H1 (cell line): Measurements from ENCODE around the gene TVP23A. TPM values are rescaled to one million over a fixed set of nuclear protein-coding genes. Genes with fewer than 3 reads are reported as not detected.

Experiments
- CTCF ChIA-PET: fragments of 300-600 bp; sonication (Branson Sonifier 250); formaldehyde crosslinking; loops from one replicate; lab custom pipeline; 2021; ENCODE audit not compliant: partially characterized antibody; lab: Charles Lee
- POLR2A ChIA-PET: fragments of 300-600 bp; sonication (Branson Sonifier 250); formaldehyde crosslinking; loops from one replicate; lab custom pipeline; 2021; ENCODE audit warnings: inconsistent platforms; ENCODE audit not compliant: partially characterized antibody; lab: Charles Lee
- DNase-seq, 2 experiments: peaks; one replicate each; pipeline versions ENCODE4 v3.0.0 to v3.0.0-alpha.2; 2010 to 2022; ENCODE audit warnings: low spot score in 2 of 2, low read depth in 1 of 2, mixed read lengths in 1 of 2
- FAIRE-seq: peaks from 2 replicates; lab custom pipeline; 2011; peaks lifted over from hg19 to GRCh38; lab: Jason Lieb, UNC
- H2AFZ ChIP-seq: 2 replicates; pipeline ENCODE4 v1.8.1; 2012; ENCODE audit warnings: low read length, inconsistent platforms
- H2AK5ac ChIP-seq: 2 replicates; pipeline ENCODE4 v1.6.1; 2013; ENCODE audit warnings: low read depth, low read length
- H2BK120ac ChIP-seq: replicated peaks from 2 replicates; pipeline ENCODE3; 2013; ENCODE audit warnings: low read depth, low read length, inconsistent platforms
- H2BK12ac ChIP-seq: 2 replicates; pipeline ENCODE4 v1.6.1; 2013; ENCODE audit warnings: low read depth, low read length
- H2BK15ac ChIP-seq: 2 replicates; pipeline ENCODE4 v1.6.1; 2013; ENCODE audit warnings: low read length
- H2BK20ac ChIP-seq: 2 replicates; pipeline ENCODE4 v1.6.1; 2013; ENCODE audit warnings: low read length
- H2BK5ac ChIP-seq: 2 replicates; pipeline ENCODE4 v1.6.1; 2013; ENCODE audit warnings: low read depth, low read length
- H3K14ac ChIP-seq: 2 replicates; pipeline ENCODE4 v1.6.1; 2013; ENCODE audit warnings: inconsistent platforms; ENCODE audit not compliant: insufficient read length
- H3K18ac ChIP-seq: 2 replicates; pipeline ENCODE4 v1.6.1; 2013; ENCODE audit warnings: low read length; ENCODE audit errors: extremely low read depth
- H3K23ac ChIP-seq: 2 replicates; pipeline ENCODE4 v1.6.1; 2013; ENCODE audit warnings: inconsistent platforms; ENCODE audit not compliant: insufficient read length
- H3K23me2 ChIP-seq: 2 replicates; pipeline ENCODE4 v1.6.1; 2013; ENCODE audit warnings: low read depth, low read length
- H3K27ac ChIP-seq: 2 replicates; pipeline ENCODE4 v1.6.1; 2011; ENCODE audit warnings: low read depth, low read length, inconsistent platforms
- H3K27me3 ChIP-seq, 4 experiments: replicated peaks in 1 of 4; 1 replicate in 1 of 4; 2 replicates in 3 of 4; pipeline versions ENCODE4 v1.6.1 to v1.8.1; 2011 to 2013; ENCODE audit warnings: low read length in 3 of 4, mild to moderate bottlenecking in 3 of 4, inconsistent platforms in 2 of 4, mixed read lengths in 2 of 4, moderate library complexity in 1 of 4; ENCODE audit not compliant: control insufficient read depth in 3 of 4, insufficient read depth in 3 of 4; ENCODE audit errors: extremely low read depth in 1 of 4
- H3K36me3 ChIP-seq, 4 experiments: 2 replicates each; pipeline versions ENCODE4 v1.6.1 to v1.8.1; 2011 to 2013; ENCODE audit warnings: mild to moderate bottlenecking in 4 of 4, low read length in 3 of 4, moderate library complexity in 2 of 4, control low read depth in 1 of 4, inconsistent platforms in 1 of 4; ENCODE audit not compliant: insufficient read depth in 4 of 4, control insufficient read depth in 2 of 4
- H3K4ac ChIP-seq: replicated peaks from 2 replicates; pipeline ENCODE3; 2013; ENCODE audit warnings: low read length, low read depth, mixed read lengths, inconsistent platforms; ENCODE audit not compliant: insufficient read length
- H3K4me1 ChIP-seq, 4 experiments: replicated peaks in 1 of 4; 1 replicate in 1 of 4; 2 replicates in 3 of 4; pipeline versions ENCODE4 v1.6.1 to v1.8.1; 2011 to 2013; ENCODE audit warnings: low read length in 3 of 4, inconsistent platforms in 2 of 4, mixed read lengths in 1 of 4; ENCODE audit not compliant: insufficient read depth in 4 of 4, control insufficient read depth in 3 of 4
- H3K4me2 ChIP-seq, 2 experiments: 2 replicates each; pipeline versions ENCODE4 v1.6.1 to v1.8.1; 2011 to 2013; ENCODE audit warnings: low read depth in 2 of 2, low read length in 2 of 2, control low read depth in 1 of 2, inconsistent platforms in 1 of 2, mild to moderate bottlenecking in 1 of 2; ENCODE audit not compliant: insufficient read depth in 1 of 2
- H3K4me3 ChIP-seq, 4 experiments: fragments of 200-600, 300-600 bp in 1 of 4; sonication (generic), shearing (Covaris generic), sonication (Bioruptor Twin) in 1 of 4; 2 replicates each; pipeline versions ENCODE4 v1.5.1 to v1.8.1; 2011 to 2016; ENCODE audit warnings: low read length in 4 of 4, low read depth in 3 of 4, control low read depth in 2 of 4, inconsistent platforms in 2 of 4, mild to moderate bottlenecking in 2 of 4, mixed read lengths in 1 of 4, moderate library complexity in 1 of 4; ENCODE audit not compliant: insufficient read depth in 2 of 4; ENCODE audit errors: extremely low read depth in 1 of 4
- H3K56ac ChIP-seq: replicated peaks from 2 replicates; pipeline ENCODE3; 2013; ENCODE audit warnings: low read depth, mild to moderate bottlenecking, mixed read lengths, low read length, inconsistent platforms; ENCODE audit not compliant: insufficient read length
- H3K79me1 ChIP-seq: 2 replicates; pipeline ENCODE4 v1.6.1; 2013; ENCODE audit warnings: low read depth, low read length, control low read depth
- H3K79me2 ChIP-seq, 2 experiments: 2 replicates each; pipeline versions ENCODE4 v1.6.1 to v1.8.1; 2012 to 2013; ENCODE audit warnings: low read length in 2 of 2, mild to moderate bottlenecking in 2 of 2, inconsistent platforms in 1 of 2; ENCODE audit not compliant: insufficient read depth in 2 of 2, control insufficient read depth in 1 of 2
- H3K9ac ChIP-seq, 4 experiments: replicated peaks in 1 of 4; 1 replicate in 1 of 4; 2 replicates in 3 of 4; pipeline versions ENCODE4 v1.6.1 to v1.8.1; 2011 to 2013; ENCODE audit warnings: low read depth in 3 of 4, low read length in 3 of 4, control low read depth in 2 of 4, mild to moderate bottlenecking in 2 of 4, moderate library complexity in 2 of 4, inconsistent platforms in 1 of 4; ENCODE audit errors: extremely low read depth in 1 of 4
- H3K9me3 ChIP-seq, 2 experiments: 2 replicates each; pipeline versions ENCODE4 v1.6.1 to v1.8.1; 2012 to 2013; ENCODE audit warnings: mild to moderate bottlenecking in 2 of 2, moderate library complexity in 2 of 2, control low read depth in 1 of 2, inconsistent platforms in 1 of 2, low read depth in 1 of 2, low read length in 1 of 2, mixed read lengths in 1 of 2; ENCODE audit not compliant: insufficient read depth in 2 of 2
- H4K20me1 ChIP-seq, 2 experiments: replicated peaks in 1 of 2; 2 replicates each; pipeline versions ENCODE3 to v1.8.1; 2011 to 2013; ENCODE audit warnings: inconsistent platforms in 2 of 2, low read length in 2 of 2, mild to moderate bottlenecking in 1 of 2; ENCODE audit not compliant: insufficient read depth in 2 of 2, control insufficient read depth in 1 of 2
- H4K5ac ChIP-seq: 2 replicates; pipeline ENCODE4 v1.6.1; 2013; ENCODE audit warnings: low read length, low read depth, mixed read lengths, inconsistent platforms; ENCODE audit not compliant: insufficient read length
- H4K8ac ChIP-seq: 2 replicates; pipeline ENCODE4 v1.8.0; 2013; ENCODE audit warnings: mild to moderate bottlenecking, moderate library complexity, low read length, inconsistent platforms; ENCODE audit not compliant: insufficient read depth; ENCODE audit errors: extremely low read depth
- H4K91ac ChIP-seq: replicated peaks from 2 replicates; pipeline ENCODE3; 2013; ENCODE audit warnings: low read length, mixed read lengths, inconsistent platforms; ENCODE audit not compliant: insufficient read length
- HDAC2 ChIP-seq, 2 experiments: fragments of 300-600 bp in 1 of 2; sonication (generic) in 1 of 2; IDR thresholded peaks; 2 replicates each; pipeline ENCODE4 v1.6.1; 2011 to 2012; ENCODE audit warnings: low read depth in 2 of 2, low read length in 2 of 2, mild to moderate bottlenecking in 2 of 2, moderate library complexity in 2 of 2, borderline replicate concordance in 1 of 2, inconsistent platforms in 1 of 2
- PHF8 ChIP-seq: fragments of 200-600 bp; sonication (generic); conservative IDR thresholded peaks from 2 replicates; pipeline ENCODE4 v1.7.1; 2012; ENCODE audit warnings: low read depth, mild to moderate bottlenecking, inconsistent platforms, low read length, moderate library complexity
- SIRT6 ChIP-seq: IDR thresholded peaks from one replicate; pipeline ENCODE4 v1.7.1; 2012; ENCODE audit warnings: low read length, inconsistent platforms
- WGBS, 2 experiments: shearing (Covaris generic) in 1 of 2; methylation state at CpG; one replicate each; pipeline versions ENCODE4 v1.1.6 to v1.1.7; 2013 to 2015; ENCODE audit warnings: low lambda C conversion rate in 2 of 2, mixed read lengths in 2 of 2, inconsistent platforms in 1 of 2, low coverage in 1 of 2, missing lambda C conversion rate in 1 of 2; ENCODE audit not compliant: insufficient replicate concordance in 2 of 2, insufficient coverage in 1 of 2, insufficient read length in 1 of 2; ENCODE audit errors: extremely low coverage in 1 of 2, missing lambda C conversion rate in 1 of 2; 5-methylcytosine and 5-hydroxymethylcytosine counted together
- polyA plus RNA-seq, 7 experiments: library from polyadenylated mRNA; depleted of rRNA in 3 of 7; stranded (reverse) in 5 of 7; unstranded in 2 of 7; fragments of >200 nt in 5 of 7; fragments of 200-250 nt in 2 of 7; gene quantifications; 1 replicate in 5 of 7; 2 replicates in 1 of 7; 4 replicates in 1 of 7; pipeline versions ENCODE4 v1.2.1 to v1.2.3, GENCODE V29; 2011 to 2013; ENCODE audit warnings: missing spikeins in 2 of 7, mixed read lengths in 2 of 7
- total RNA-seq: library from RNA; stranded (reverse); fragmentation: NEBNext Ultra II Directional; extraction: Animal tissue kit (Norgen Biotek cat#: 25700); gene quantifications from 2 replicates; pipeline ENCODE4 v1.2.1, GENCODE V29; 2021

The TVP23A gene
- total and polyA plus RNA-seq, 2 of the 8 experiments (the other 6 are each of a cell fraction or from before 2014, with no cell fraction given), result 2.2 to 3.1 TPM

- DNase-seq (no peak), FAIRE-seq (no peak)
- H3K27ac ChIP-seq, result no peak overlapping the region
- POLR2A ChIA-PET, result interaction anchor here (1.1 kb wide), 1 partner anchor 79 kb away, joined by 3 read pairs; the partner anchor contains the start of gene NUBP1
- no peak overlapping the region for H3K56ac ChIP-seq
- H3K18ac ChIP-seq, result no peak overlapping the region
- no peaks in the 10 kb centered on the region for H3K4me1 ChIP-seq
- peaks cover 5% of the 10 kb centered on the region; the same call in 1 of the 2 replicates for H3K23me2 ChIP-seq
- no peak overlapping the region for H4K5ac ChIP-seq
- H3K79me1 ChIP-seq, result no peaks in the 10 kb centered on the region
- no peak overlapping the region for H2AK5ac ChIP-seq
- TF ChIP-seq HDAC2 (IDR thresholded peaks at IDR 0.05; ENCODE audit: borderline replicate concordance in 1 of 2, low read depth in 2 of 2, low read length in 2 of 2), result no peak
- no peak for TF ChIP-seq PHF8
- TF ChIP-seq SIRT6, result no peak
- TF ChIP-seq, all 59 proteins: peak for 0
- Histone ChIP-seq H2BK15ac (no peak overlapping the region), H3K9me3 (no peaks in the 10 kb centered on the region), H3K27me3 (peaks cover 0 to 2% (median 0%) of the 10 kb centered on the region in 4 experiments; a peak in 2 of 7 replicates), H4K8ac (no peak overlapping the region), H2BK5ac (no peak overlapping the region), H3K9ac (no peak overlapping the region), H3K14ac (no peak overlapping the region), H4K20me1 (no peaks in the 10 kb centered on the region), H2BK120ac (no peak overlapping the region), H3K4ac (no peak overlapping the region), H3K36me3 (no peaks in the 10 kb centered on the region), H3K23ac (no peak overlapping the region), H4K91ac (no peak overlapping the region), H3K4me2 (no peak overlapping the region), H2BK20ac (no peak overlapping the region), H3K79me2 (no peaks in the 10 kb centered on the region), H2BK12ac (no peak overlapping the region), H2AFZ (no peak overlapping the region), H3K4me3 (no peak overlapping the region)
- WGBS, 2 experiments, result 92% methylated on average over 7 of the region's 7 CpGs; no CpG with 5 or more reads in 1 of the 2 experiments
- CTCF ChIA-PET, result no interaction called here
Measured at GRCh38 chr16:10822702-10823101, 4.1 kb upstream of the TVP23A start.
